Kidney epithelial cell (primary cell): Measurements from ENCODE around the gene PREX1. TPM values are rescaled to one million over a fixed set of nuclear protein-coding genes. Genes with fewer than 3 reads are reported as not detected.

Experiments
- DNase-seq: peaks from one replicate; pipeline ENCODE4 v3.0.0-alpha.2; 2010; ENCODE audit warnings: low read depth
- H3K27me3 ChIP-seq: 2 replicates; pipeline ENCODE4 v1.6.0; 2011; ENCODE audit warnings: low read length; ENCODE audit not compliant: control insufficient read depth, insufficient read depth
- H3K36me3 ChIP-seq: 2 replicates; pipeline ENCODE4 v1.5.1; 2011; ENCODE audit warnings: low read length; ENCODE audit not compliant: control insufficient read depth, insufficient read depth
- H3K4me3 ChIP-seq: 2 replicates; pipeline ENCODE4 v1.5.1; 2011; ENCODE audit warnings: low read depth, mild to moderate bottlenecking, control low read depth, low read length
- CTCF ChIP-seq: IDR thresholded peaks from 2 replicates; pipeline ENCODE4 v1.5.1; 2011; ENCODE audit warnings: mild to moderate bottlenecking, moderate library complexity, low read length, control low read depth, inconsistent platforms; ENCODE audit not compliant: insufficient read depth, poor library complexity, severe bottlenecking
- total RNA-seq: library from RNA; depleted of rRNA; stranded (reverse); fragments of >200 nt; gene quantifications from 2 replicates; pipeline ENCODE4 v1.2.3, GENCODE V29; 2015

The PREX1 gene
- total RNA-seq, 1 donor from 2014 or later, result 3.5 TPM

- no peak for DNase-seq
- H3K36me3 ChIP-seq, result no peaks in the 10 kb centered on the region
- no peak for TF ChIP-seq CTCF
- no peak overlapping the region for H3K4me3 ChIP-seq
- H3K27me3 ChIP-seq, result peaks cover 17% of the 10 kb centered on the region
These were observed 33.4 kb downstream of the PREX1 start for GRCh38 chr20:48794360-48794759.

- no peak for DNase-seq
- Histone ChIP-seq H3K27me3 (peaks cover 17% of the 10 kb centered on the region), H3K4me3 (no peak overlapping the region), H3K36me3 (no peaks in the 10 kb centered on the region)
- TF ChIP-seq CTCF, result no peak
These were observed 34.0 kb downstream of the PREX1 start for GRCh38 chr20:48793776-48794175.

GRCh38 chr20:48791666-48792071, 36.1 kb downstream of the PREX1 start:
- no peak for DNase-seq
- no peak overlapping the region for H3K4me3 ChIP-seq
- no peak for TF ChIP-seq CTCF
- no peaks in the 10 kb centered on the region for H3K36me3 ChIP-seq
- H3K27me3 ChIP-seq, result peaks cover 15% of the 10 kb centered on the region

- Histone ChIP-seq H3K36me3 (no peaks in the 10 kb centered on the region), H3K4me3 (no peak overlapping the region), H3K27me3 (peaks cover 15% of the 10 kb centered on the region)
- no peak for TF ChIP-seq CTCF
- DNase-seq, result no peak
These were observed 36.8 kb downstream of the PREX1 start for GRCh38 chr20:48791014-48791413.

- DNase-seq, result no peak
- no peak for TF ChIP-seq CTCF
- Histone ChIP-seq H3K27me3 (peaks cover 15% of the 10 kb centered on the region), H3K36me3 (no peaks in the 10 kb centered on the region), H3K4me3 (no peak overlapping the region)
These were observed 37.3 kb downstream of the PREX1 start for GRCh38 chr20:48790473-48791003.

GRCh38 chr20:48789781-48790472, 37.9 kb downstream of the PREX1 start:
- Histone ChIP-seq H3K36me3 (no peaks in the 10 kb centered on the region), H3K4me3 (no peak overlapping the region), H3K27me3 (peaks cover 15% of the 10 kb centered on the region)
- no peak for TF ChIP-seq CTCF
- DNase-seq, result no peak
